VCaP (cell line): ENCODE results near the gene PHF3.
A peak's percentile ranks its signal among the peaks of the same experiment; 100 is the strongest.

ENCODE experiments used
- H3K27ac ChIP-seq: fragments of 450-650 bp; 2 replicates; pipeline ENCODE4 v1.5.1; 2017
- TF ChIP-seq, protein P1 (sequence below): fragments of 450-650 bp; conservative IDR thresholded peaks from 2 replicates; pipeline ENCODE4 v1.5.1; 2017; ENCODE audit warnings: mild to moderate bottlenecking, moderate library complexity

The PHF3 gene

GRCh38 chr6:63600136-63600535 lies 35.5 kb upstream of the PHF3 start:
- TF ChIP-seq, protein P1, sequence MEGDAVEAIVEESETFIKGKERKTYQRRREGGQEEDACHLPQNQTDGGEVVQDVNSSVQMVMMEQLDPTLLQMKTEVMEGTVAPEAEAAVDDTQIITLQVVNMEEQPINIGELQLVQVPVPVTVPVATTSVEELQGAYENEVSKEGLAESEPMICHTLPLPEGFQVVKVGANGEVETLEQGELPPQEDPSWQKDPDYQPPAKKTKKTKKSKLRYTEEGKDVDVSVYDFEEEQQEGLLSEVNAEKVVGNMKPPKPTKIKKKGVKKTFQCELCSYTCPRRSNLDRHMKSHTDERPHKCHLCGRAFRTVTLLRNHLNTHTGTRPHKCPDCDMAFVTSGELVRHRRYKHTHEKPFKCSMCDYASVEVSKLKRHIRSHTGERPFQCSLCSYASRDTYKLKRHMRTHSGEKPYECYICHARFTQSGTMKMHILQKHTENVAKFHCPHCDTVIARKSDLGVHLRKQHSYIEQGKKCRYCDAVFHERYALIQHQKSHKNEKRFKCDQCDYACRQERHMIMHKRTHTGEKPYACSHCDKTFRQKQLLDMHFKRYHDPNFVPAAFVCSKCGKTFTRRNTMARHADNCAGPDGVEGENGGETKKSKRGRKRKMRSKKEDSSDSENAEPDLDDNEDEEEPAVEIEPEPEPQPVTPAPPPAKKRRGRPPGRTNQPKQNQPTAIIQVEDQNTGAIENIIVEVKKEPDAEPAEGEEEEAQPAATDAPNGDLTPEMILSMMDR = no peak
- H3K27ac ChIP-seq = no peak overlapping the region

DNA sequence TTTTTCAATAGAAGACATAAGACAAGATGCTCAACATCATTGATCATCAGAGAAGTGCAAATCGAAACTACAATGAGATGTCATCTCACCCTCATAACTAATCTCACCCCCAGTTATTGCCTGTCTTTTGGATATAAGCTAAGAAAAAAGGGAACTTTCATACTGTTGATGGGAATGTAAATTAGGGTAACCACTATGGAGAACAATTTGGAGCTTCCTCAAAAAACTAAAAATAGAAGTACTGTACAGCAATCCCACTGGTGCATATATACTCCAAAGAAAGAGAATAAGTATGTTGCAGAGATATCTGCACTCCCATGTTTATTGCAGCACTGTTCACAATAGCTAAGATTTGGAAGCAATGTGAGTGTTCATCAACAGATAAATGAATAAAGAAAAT lies 26.4 kb upstream of the PHF3 start:
- H3K27ac ChIP-seq = no peak overlapping the region
- TF ChIP-seq, protein P1 = no peak

DNA sequence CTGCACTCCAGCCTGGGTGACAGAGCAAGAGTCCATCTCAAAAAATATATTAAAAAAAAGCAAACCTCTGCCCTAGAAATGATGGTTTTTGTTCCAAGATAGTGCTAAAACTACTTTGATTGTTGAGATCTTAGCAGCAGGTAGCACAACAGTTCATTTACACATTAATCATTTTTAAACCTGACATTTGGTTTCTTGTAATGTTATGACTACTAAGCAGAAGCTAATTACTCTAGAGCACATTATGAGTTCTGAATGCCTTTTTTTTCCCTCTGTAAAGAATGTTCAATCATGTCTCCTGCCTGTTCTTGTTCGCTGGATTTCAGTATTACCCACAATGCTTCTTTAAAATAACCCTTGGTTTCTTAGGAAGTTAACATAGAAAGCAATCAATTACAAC lies 24.7 kb upstream of the PHF3 start:
- TF ChIP-seq, protein P1 = no peak
- no peak overlapping the region for H3K27ac ChIP-seq

DNA sequence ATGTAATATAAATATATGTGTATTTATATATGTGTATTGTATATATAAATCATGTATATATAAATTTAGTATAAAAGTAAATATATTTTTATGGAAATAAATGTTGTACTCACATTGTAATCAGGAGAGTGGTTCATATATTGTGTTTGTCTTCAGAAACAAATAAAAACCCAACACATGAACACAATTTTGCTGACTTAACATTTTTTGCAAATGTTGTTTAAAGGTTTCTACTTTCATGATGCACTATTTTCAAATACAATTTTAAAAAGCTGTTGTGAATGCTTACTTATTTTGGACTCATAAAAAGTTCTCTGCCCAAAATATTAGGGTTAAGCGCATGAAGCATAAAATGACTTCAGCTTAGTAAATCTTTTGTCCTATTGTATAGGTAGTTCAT lies 24.0 kb upstream of the PHF3 start:
- H3K27ac ChIP-seq = no peak overlapping the region
- TF ChIP-seq, protein P1 = no peak

GRCh38 chr6:63615590-63615989 lies 20.0 kb upstream of the PHF3 start:
- no peak overlapping the region for H3K27ac ChIP-seq

GRCh38 chr6:63624091-63624490 lies 11.5 kb upstream of the PHF3 start:
- no peak overlapping the region for H3K27ac ChIP-seq
- TF ChIP-seq, protein P1 = no peak

More at GRCh38 chr6:63615590-63615989, 20.0 kb upstream of the PHF3 start:
- TF ChIP-seq, protein P1 = no peak

DNA sequence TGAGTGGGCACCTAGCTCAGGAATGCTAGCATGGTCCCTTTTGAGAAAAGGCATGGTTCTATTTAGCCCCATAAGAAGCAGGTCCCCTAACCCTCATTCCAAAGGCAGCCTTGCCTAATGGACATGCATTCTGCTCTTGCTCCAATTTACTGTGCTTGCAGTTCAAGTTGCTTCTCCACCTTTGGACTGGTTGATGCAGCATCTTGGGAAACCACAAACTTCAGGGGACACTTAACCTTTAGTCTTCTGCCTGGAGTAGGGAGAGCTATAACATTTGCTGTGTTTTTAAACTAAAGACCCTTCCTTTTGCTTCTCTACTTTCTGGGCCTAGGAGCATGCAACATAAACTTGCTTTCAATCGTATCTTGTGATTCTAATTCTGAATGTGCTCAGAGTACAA lies 5.1 kb upstream of the PHF3 start:
- no peak overlapping the region for H3K27ac ChIP-seq
- TF ChIP-seq, protein P1 = no peak

DNA sequence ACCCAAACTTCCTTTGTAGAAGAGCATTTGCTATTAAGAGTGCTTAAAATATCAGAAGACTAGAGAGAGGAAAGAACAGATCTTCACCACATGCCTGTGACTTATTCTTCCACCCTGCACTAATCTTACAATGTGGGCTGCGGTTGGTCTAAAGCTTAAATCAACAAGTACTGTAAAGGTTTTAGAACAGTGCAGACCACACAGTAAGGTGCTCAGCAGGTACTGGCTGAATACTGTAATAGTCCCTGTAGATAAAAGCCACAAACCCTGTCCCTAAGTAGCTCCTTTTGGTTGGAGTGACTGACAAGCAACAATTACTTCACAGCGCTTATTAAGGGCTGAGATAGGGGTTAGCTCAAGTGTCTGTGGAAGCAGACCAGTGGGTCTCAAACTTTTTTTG lies 972 bp upstream of the PHF3 start:
- peak overlapping the region; percentile 98; the same call in 1 of the 2 replicates for H3K27ac ChIP-seq
- TF ChIP-seq, protein P1 = no peak
